GM21367 (cell line): Measurements from ENCODE around the gene IFNLR1.

Experiments used
- ATAC-seq: cut with Tn5 transposase; IDR thresholded peaks from one replicate; pipeline ENCODE4 v1.9.1; 2021; ENCODE audit not compliant: unreplicated experiment

The IFNLR1 gene

GRCh38 chr1:24180676-24181075 is 6.4 kb downstream of the IFNLR1 start:
- ATAC-seq, result no peak

DNA sequence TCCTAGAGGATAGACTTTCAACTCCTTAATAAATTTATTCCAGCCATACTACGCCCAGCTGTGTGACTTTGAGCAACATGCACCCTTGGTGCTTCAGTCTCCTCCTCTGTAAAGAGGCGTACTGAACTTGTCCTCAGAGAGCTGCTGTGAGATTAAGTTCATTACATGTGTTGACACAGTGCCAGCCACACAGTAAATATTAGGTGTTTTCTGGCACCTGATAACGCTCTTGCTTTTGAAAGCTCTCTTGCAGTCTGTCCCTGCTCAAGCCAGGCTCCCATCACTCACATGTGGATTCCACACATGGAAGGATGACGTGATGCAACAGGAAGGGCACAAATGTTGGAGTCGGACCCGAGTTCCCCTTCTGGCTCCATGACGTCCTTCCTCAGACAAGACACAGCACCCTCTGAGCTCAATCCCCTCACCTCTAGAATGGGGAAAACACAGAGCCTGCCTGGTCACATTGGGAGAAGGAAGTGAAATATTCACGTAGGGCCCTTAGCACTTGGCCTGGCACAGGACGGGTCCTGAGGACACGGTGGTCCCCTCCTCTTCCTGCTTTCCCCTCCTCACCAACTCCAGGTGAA is 7.7 kb downstream of the IFNLR1 start:
- no peak for ATAC-seq

- ATAC-seq, result no peak
These were observed 8.7 kb downstream of the IFNLR1 start for GRCh38 chr1:24178407-24178806.

GRCh38 chr1:24177161-24177560 is 9.9 kb downstream of the IFNLR1 start:
- no peak for ATAC-seq

GRCh38 chr1:24175033-24175755 is 11.9 kb downstream of the IFNLR1 start:
- ATAC-seq, result no peak

DNA sequence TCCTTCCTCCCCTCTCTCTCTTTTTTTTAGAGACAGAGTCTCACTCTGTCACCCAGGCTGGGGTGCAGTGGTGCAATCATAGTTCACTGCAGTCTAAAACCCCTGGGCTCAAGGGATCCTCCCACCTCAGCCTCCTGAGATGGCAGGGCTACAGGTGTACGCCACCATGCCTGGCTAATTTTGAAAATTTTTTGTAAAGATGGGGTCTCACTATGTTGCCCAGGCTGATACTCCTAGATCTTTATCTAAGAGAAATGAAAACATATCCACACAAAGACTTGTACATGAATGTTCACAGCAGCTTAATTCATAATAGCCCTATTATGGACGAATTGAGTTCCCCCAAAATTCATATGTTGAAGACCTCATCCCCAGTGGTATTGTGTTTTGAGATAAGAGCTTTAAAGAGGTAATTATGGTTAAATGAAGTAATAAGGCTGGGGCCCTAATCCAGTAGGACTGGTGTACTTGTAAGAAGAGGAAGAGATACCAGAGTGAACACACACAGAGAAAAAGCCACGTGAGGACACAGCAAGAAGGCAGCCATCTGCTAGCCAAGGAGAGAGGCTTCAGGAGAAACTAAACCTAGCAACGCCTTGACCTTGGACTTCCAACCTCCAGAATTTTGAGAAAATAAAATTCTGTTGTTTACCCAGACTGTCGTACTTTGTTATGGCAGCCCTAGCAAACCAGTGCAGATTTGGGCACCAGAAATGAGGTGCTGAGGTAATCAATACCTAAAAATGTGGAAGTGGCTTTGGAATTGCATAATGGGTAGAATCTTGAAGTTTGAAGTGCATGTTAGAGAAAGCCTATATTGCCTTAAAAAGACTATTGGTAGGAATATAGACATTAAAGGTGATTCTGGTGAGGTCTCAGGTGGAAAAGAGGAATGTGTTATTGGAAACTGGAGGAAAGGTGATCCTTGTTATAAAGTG is 13.2 kb downstream of the IFNLR1 start:
- ATAC-seq, result no peak

DNA sequence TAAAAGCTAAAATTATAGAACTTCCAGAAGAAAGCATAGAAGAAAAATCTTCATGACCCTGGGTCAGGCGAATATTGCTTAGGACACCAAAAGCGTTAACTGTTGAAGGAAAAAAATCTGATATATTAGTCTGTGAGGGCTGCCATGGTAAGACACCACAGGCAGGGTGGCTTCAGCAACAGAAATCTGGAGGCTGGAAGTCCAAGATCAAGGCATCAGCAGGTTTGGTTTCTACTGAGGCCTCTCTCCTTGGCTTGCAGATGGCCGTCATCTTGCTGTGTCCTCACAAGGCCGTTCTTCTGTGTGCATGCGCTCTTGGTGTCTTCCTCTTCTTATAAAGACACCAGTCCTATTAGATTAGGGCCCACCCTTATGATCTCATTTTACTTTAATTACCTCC is 14.5 kb downstream of the IFNLR1 start:
- ATAC-seq, result no peak

- no peak for ATAC-seq
These were observed 17.8 kb downstream of the IFNLR1 start for GRCh38 chr1:24169286-24169685.

DNA sequence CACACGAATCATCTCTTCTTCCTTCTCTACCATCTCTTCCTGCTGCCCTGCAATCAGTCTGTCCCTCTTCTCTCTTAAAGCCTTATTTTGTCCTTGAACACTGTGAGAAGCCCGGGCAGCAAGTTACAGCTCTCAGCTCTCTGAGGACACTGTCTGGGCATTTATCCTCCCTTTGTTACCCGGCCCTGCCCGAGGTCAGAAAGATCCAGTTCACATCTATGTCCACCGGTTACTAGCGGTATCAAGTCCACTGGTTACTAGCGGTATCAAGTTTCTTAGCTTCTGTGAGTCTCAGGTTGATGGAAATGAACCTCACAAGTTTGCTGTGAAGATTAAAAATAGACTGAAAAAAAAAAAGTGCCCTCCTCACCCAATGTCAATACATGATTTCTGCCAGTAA is 18.8 kb downstream of the IFNLR1 start:
- no peak for ATAC-seq

DNA sequence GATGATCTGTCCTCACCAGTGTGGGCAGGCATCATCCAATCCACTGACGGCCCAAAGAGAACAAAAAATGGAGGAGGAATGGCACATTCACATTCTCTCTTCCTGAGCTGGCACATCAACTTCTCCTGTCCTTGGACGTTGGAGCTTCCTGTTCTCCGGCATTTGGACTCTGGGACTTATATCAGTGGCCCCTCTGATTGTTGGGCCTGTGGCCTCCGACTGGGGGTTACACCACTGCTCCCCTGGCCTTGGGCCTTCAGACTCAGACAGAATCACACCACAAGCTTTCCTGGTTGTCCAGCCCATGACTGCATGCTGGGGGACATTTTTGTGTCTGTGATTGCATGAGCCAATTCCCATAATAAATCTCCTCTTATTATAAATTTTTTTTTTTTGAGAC is 20.1 kb downstream of the IFNLR1 start:
- ATAC-seq, result no peak

- ATAC-seq, result no peak
These were observed 21.6 kb downstream of the IFNLR1 start for GRCh38 chr1:24165500-24165899.

DNA sequence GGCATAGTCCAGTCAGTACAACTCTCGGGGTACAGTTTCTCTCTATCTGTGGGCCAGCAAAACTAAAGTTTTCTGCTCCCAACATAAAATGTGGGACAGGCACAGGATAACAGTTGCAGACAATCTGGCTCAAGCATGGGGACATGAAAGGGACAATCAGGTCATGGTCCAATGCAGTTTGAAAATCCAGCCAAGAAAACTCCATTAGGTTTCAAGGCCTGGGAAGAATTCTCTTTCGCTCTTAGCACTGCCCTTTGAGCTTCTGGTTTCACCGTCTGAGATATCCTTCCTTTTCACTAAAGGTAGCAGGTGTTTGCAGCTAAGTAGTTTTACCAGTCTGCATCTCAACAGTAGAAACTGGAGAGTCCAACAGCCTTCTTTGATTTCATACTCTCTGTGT is 23.1 kb downstream of the IFNLR1 start:
- ATAC-seq, result no peak

DNA sequence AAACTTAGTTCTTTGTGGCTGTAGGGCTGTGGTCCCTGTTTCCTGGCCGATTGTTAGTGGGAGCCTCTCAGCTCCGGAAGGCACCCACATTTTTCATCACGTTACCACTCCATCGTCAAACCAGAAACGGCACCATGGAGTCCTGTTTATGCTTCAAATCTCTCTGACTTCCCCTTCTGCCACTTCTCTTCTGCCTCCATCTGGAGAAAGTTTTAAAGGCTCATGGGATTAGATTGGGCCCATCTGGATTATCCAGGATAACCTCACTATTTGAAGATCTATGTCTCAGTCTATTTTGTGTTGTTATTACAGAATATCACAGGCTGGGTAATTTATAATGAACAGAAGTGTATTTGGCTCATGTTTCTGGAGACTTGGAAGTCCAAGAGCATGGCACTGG is 24.9 kb downstream of the IFNLR1 start:
- ATAC-seq, result no peak

GRCh38 chr1:24161270-24161669 is 25.8 kb downstream of the IFNLR1 start:
- no peak for ATAC-seq

GRCh38 chr1:24159366-24159765 is 27.7 kb downstream of the IFNLR1 start:
- no peak for ATAC-seq

- ATAC-seq, result no peak
These were observed 29.1 kb downstream of the IFNLR1 start for GRCh38 chr1:24157918-24158481.

- no peak for ATAC-seq
These were observed 30.4 kb downstream of the IFNLR1 start for GRCh38 chr1:24156542-24157260.

DNA sequence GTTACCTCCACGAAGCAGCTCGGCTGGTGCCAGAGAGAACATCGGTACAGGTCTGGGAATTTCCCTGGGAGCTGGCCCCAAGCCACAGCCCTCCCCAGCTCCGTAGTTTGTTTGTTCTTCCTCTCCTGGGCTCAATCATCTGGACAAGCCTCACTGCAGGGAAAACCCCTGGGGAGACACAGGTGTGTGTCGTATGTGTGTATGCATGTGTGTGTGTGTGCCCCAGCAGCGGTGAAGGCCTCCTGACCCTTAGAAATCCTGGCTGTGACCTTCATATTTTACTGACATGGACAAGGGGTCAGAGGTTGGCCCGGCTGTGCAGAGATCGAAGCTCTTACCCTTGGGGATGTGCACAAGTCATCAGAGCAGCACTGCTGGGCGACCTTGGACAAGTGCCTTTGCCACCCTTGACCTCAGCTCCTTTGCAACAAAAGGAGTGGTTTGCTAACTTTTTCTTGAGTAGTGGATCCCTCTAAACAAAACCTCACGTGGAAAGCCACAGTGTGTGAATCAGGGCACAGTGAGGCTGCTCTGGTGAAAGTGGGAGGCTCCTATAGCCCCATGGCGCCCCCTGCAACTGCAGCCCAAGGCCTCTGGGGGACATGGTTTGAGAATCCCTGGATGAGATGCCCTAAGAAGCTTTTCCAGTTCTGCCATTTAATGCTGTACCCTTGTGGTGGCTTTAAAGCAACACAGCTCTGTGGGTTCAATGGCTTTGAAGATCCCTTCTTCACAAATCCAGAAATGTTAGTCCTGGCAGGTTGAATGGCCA is 31.9 kb downstream of the IFNLR1 start:
- ATAC-seq, result no peak

GRCh38 chr1:24154215-24154614 is 32.9 kb downstream of the IFNLR1 start:
- no peak for ATAC-seq
